SK-N-MC (cell line): Measurements from ENCODE around the gene NLGN2.

Source experiments
- EZH2 ChIP-seq: fragments of 200-600 bp; sonication (generic); IDR thresholded peaks from one replicate; pipeline ENCODE4 v1.6.1; 2017; ENCODE audit warnings: antibody characterized with exemption
- FOXP2 ChIP-seq: optimal IDR thresholded peaks from 2 replicates; pipeline ENCODE3; 2011; ENCODE audit warnings: mild to moderate bottlenecking, moderate library complexity; ENCODE audit not compliant: insufficient read depth; ENCODE audit errors: extremely low read length, control extremely low read depth
- POLR2AphosphoS5 ChIP-seq: IDR thresholded peaks from 2 replicates; pipeline ENCODE4 v1.6.1; 2012; ENCODE audit warnings: mild to moderate bottlenecking, low read depth, low read length, borderline replicate concordance

- TF ChIP-seq EZH2 (no peak), POLR2AphosphoS5 (no peak), FOXP2 (no peak)
Observed at GRCh38 chr17:7416323-7416722, 8.7 kb downstream of the NLGN2 start.
